ENCODE measurements around the gene LST1.

DNA sequence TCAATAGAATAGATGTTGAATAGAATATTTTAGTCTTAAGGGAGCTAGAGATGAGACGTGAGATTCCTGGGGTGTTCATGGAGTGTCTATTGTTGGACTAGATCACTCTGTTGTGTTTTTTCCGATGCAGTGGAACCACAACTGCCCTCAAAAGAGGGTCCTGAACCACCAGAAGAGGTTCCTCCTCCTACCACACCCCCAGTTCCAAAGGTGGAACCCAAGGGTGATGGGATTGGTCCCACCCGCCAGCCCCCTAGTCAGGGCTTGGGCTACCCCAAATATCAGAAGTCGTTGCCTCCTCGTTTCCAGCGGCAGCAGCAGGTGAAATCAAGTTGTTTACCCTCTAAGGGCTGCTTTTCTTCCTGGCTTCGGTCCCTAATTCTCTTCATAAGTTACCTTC is 42.9 kb downstream of the LST1 start:
- TF ChIP-seq, protein P1, sequence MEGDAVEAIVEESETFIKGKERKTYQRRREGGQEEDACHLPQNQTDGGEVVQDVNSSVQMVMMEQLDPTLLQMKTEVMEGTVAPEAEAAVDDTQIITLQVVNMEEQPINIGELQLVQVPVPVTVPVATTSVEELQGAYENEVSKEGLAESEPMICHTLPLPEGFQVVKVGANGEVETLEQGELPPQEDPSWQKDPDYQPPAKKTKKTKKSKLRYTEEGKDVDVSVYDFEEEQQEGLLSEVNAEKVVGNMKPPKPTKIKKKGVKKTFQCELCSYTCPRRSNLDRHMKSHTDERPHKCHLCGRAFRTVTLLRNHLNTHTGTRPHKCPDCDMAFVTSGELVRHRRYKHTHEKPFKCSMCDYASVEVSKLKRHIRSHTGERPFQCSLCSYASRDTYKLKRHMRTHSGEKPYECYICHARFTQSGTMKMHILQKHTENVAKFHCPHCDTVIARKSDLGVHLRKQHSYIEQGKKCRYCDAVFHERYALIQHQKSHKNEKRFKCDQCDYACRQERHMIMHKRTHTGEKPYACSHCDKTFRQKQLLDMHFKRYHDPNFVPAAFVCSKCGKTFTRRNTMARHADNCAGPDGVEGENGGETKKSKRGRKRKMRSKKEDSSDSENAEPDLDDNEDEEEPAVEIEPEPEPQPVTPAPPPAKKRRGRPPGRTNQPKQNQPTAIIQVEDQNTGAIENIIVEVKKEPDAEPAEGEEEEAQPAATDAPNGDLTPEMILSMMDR (IDR thresholded peaks at IDR 0.05): no peak
- TF ChIP-seq EP300 (IDR thresholded peaks at IDR 0.05) (no peak), POLR2A (IDR thresholded peaks at IDR 0.05) (no peak)
